Amniotic stem cell (primary cell): Measurements from ENCODE around the gene FBXL16.
A peak's percentile ranks its signal among the peaks of the same experiment; 100 is the strongest.

Experiments used
- DNase-seq: peaks from one replicate; lab custom pipeline; 2025; lab: John Stamatoyannopoulos, UW

The FBXL16 gene

DNA sequence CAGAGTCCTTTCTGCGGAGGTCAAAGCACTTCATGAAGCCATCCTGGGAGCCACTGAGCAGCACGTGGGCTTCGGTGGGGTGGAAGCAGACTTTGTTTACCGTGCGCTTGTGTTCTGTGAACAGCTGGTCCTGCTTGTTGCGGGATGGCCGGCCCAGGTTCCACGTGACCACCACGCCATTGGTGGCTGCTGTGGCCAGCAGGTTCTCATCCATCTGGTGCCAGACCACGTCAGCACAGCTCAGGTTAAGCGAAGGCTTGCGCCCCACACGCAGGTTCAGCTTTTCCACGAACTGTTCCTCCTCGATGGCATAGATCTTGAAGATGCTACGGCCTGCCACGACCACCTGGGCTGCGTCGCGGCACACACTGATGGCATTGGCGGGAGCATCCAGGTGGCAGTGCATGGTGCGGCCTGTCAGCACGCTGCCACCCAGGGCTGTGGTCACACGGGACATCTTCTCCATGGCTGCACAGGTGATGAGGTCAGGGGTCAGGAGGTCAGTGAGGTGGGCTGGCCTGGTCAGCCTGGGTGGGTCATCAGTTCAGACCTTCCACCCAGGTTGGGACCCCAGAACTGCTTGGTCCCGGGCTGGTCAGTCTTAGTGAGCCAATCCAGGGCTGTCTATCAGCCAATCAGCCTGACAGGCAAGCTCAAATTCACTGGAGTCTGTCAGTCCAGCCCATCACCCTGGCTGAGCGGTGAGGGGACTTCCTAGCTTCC lies 16.3 kb downstream of the FBXL16 start:
- DNase-seq, result no peak

DNA sequence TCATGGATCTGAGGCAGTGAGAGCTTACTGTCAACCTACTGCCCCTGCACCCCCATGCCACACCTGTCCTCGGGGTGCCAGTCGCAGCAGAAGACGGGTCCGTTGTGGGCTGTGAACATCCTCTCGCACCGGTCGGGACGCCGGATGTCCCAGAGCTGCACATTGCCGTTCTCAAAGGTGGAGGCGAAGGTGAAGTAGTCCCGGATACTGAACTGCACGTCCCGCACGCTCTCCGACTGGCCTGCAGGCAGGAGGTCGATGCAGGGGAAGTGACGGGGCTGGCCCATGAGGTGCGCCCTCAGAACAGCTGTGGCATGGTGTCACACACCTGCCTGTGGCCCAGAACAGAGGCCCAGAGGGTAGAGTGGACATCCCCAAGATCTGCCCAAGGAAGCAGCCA lies 18.1 kb downstream of the FBXL16 start:
- no peak for DNase-seq

DNA sequence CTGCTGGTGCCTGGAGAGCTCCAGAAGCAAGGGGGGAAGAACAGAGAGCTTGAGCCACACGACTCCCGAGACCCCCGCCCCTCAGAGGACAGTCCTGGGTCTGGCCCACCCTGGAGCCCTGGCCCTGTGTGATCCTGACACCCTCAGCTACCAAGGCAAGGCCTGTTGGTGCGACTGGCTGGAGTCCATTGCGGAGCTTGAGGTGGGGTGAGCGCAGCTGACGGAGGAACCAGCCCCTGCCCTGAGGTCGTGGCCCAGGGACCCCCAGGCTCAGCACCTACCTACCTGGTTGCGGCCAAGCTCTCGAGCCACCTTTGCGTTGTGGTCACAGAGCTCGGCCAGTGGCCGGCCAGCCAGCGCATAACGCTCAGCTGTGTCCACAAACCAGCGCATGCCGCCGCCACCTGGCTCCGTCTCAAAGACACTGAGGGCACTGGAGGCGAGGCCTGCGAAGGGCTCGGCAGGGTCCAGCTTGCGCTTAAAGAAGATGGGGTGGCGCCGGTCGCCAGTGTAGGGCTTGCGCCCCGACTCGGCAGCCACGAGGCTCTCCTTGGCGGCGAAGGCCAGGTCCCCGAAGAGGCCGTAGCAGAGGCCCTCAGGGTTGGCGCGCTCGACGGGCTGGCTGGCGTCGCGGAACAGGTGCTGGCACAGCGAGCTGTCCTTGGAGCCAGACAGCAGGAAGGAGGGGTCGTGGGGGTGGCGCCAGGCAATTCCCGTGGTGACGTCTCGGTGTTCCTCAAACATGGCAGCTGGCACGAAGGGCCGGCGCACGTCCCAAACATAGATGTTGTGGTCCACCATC lies 18.9 kb downstream of the FBXL16 start:
- DNase-seq, result no peak

DNA sequence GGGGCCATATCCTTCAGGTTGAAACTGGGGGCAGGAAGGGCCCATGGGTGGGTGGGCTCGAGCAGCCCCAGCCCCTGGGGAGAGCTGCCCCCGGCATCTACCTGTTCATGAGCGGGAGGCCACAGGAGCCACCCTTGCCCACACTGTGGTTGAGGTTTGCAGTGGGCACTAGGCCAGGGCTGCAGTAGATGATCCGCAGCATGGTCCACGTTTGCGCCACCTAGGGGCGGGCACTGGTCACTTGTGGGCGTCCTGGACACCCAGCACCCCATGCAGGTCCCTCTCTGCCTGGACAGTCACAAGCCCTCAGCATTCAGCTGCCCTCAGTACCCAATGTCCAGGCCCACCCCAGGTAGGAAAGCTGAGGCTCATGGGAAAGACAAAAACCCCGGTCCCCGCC lies 19.6 kb downstream of the FBXL16 start:
- DNase-seq, result no peak

DNA sequence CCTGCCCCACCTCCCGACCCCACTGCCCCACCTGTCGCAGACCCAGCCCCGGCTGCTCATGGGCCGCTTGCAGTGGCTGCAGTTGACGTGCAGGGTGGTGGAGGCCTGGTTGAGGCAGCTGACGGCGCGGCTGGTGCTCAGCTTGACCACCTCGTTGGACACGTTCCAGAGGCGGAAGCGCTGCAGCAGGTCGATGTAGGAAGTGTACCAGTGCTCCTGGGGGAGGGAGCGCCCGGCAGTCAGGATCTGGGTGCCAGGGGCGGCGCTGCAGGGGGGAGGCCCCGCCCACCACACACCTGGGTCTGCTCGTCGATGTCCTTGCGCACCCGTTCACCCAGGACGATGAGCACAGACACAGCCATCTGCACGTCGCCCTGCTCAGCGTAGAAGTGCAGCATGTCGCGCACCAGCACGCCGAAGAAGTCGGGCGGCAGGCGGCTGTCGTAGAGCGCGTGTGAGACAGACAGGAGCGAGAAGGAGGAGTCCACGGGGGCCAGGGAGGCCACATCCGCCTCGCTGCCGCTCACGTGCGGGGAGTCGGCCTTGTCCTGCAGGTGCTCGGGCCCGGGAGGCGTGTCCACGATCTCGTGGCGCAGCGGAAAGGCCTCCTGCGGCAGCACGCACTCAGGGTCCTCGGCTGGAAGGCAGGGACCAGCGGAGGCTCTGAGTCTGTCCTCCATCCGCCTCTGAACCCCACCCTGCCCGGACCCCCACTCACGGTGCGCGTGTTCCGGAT lies 20.5 kb downstream of the FBXL16 start:
- no peak for DNase-seq

DNA sequence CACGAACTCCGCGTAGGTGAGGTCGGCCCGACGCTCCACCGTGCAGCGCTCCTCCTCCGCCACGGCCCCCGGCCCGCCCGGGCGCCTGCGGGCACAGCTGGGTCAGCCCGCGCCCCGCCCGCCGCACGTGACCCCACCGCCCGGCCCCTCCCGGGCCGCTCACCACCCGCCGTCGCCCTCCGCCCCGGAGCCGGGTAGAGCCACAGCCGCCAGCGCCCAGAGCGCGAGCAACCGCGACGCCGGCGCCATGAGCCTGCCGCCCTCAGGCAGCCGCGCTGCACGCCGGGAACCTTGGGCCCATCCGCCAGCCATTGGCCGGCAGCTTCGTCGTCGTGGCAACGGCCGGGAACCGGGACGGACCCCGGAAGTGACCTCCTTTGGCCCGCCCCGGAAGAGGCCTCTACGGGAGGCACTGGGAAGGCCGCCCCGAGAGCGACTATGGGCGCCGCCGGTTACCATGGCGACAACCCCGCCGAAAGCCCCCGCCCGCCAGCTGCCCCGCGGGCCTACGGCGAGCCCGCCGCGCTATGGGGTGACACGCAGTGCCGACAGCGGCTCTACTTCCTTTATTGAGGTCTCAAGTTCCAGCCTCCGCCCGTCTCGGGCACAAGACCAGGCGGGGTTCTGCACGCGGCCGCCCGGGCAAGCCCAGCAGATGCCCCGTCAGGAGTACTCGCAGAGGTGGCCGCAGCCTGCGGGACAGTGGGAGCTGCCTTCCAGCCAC lies 21.4 kb downstream of the FBXL16 start, which contains the start of gene JMJD8:
JMJD8 (minus strand) TSS at position 264 of the 724 bp plus-strand sequence; CDS start at position 249, 15 bp downstream.
- DNase-seq, result peak; percentile 87

DNA sequence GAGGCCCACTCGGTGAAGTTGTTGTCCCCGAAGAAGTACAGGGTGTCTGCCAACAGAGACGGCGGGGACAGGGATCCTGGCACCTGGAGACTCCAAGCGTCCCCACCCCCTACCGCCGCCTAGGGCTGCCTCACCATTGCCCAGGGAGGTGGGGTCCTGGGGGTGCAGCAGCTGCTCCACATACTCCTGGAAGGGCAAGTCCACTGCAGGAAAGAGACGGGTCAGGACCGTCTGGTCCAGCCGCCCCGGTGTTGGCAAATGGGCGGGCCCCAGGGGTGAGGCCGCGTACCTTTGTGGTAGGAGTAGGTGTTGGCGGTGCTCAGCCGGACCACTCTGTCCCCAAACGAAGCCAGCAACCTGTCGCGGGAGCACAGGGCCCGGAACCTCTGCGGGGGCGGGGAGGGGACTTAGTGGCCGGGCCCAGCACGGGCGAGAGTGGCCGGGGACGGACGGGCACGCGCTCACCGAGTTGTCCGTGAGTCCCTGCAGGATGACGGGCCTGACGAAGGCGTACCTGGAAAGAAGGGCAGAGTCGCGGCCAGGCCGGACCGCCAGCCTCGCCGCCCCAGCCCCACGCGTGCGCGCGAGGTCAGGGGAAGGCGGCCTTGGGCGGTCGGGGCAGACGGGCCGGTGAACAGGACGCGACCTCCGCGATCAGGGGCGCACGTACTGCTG lies 22.1 kb downstream of the FBXL16 start:
- DNase-seq, result no peak

DNA sequence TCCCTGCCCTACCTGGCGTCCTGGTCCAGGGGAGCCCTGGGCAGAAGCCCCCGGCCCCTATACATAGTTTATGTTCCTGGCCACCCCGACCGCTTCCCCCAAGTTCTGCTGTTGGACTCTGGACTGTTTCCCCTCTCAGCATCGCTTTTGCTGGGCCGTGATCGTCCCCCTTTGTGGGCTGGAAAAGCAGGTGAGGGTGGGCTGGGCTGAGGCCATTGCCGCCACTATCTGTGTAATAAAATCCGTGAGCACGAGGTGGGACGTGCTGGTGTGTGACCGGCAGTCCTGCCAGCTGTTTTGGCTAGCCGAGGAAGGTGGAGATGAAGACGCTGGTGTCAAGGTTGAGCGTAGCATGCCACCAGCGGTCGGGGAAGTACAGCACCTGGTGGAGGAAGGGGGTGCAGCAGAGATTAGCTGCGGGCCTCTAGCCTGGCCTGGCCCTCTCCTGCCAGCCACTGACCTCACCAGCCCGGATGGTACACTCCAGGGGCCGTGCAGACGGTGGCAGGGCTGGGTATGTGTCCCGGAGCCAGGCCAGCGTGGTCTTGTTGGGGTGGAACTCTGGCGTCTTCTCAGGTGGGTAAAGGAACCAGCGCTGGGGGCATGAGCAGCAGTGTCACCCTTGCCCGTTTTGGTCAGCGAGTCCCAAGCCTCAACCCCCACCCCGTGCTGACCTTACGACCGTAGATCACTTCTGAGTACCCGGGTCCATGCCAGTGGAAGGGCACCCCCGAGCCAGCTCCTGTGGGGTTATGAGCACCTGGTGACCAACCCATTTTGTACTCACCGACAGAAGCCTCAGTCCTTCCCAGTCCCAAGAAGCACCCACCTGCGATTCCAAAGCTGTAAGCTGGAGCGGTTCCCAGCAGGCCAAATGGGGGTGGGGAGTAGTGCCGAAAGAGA lies 22.9 kb downstream of the FBXL16 start:
- DNase-seq, result no peak

DNA sequence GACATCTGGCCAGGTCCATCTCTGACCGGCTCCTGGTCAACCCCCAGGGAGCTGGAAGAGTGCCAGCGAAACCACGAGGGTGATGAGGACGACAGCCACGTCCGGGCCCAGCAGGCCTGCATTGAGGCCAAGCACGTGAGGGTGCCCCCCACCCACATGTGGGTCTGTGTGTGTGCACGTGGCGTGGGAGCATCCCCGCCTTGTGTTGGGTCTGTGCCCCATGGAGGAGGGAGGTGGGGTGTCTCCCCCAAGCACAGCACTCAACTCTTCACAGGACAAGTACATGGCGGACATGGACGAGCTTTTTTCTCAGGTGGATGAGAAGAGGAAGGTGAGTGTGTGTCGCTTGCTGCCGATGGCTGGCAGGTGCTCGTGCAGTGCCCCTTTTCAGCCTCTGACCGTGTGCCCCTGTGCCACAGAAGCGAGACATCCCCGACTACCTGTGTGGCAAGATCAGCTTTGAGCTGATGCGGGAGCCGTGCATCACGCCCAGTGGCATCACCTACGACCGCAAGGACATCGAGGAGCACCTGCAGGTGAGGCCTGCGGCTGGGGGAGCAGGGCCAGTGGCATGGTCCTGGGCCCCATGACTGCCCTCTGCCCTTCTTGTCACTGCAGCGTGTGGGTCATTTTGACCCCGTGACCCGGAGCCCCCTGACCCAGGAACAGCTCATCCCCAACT lies 23.7 kb downstream of the FBXL16 start:
- no peak for DNase-seq

DNA sequence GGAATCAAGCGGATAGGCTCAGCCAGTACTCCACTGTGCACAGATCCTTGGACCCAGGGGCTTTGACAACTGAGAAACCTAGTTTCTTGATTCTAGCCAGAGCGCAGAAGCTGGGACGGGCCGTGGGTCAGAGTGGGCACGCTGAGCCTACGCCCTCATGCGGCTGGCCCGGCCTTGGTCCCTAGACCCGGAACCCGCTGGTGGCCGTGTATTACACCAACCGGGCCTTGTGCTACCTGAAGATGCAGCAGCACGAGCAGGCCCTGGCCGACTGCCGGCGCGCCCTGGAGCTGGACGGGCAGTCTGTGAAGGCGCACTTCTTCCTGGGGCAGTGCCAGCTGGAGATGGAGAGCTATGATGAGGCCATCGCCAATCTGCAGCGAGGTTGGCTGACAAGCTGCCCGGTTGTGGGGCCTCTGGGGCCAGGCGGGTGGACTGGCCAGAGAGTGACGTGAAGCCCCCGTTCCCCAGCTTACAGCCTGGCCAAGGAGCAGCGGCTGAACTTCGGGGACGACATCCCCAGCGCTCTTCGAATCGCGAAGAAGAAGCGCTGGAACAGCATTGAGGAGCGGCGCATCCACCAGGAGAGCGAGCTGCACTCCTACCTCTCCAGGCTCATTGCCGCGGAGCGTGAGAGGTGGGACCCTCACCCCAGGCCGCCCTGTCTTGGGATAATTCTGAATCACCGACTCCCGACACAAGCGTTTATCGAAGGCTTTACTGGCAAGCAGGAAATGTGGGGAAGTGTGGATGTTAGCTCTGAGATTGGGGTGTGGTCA lies 24.4 kb downstream of the FBXL16 start:
- no peak for DNase-seq

DNA sequence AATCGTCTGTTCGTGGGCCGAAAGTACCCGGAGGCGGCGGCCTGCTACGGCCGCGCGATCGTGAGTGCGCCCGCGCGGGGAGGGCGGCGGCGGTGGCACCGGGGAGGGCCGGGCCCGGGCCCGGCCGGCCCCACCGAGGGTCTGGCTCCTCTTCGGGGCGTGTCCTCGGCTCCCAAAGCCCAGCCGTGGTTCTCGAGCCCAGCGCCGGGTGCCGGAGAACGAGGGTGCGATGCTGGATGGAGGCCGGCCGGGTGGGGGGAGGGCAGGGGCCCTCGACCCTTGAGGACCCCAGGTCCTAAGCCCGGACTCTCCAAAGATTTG lies 25.0 kb downstream of the FBXL16 start:
- DNase-seq, result no peak

DNA sequence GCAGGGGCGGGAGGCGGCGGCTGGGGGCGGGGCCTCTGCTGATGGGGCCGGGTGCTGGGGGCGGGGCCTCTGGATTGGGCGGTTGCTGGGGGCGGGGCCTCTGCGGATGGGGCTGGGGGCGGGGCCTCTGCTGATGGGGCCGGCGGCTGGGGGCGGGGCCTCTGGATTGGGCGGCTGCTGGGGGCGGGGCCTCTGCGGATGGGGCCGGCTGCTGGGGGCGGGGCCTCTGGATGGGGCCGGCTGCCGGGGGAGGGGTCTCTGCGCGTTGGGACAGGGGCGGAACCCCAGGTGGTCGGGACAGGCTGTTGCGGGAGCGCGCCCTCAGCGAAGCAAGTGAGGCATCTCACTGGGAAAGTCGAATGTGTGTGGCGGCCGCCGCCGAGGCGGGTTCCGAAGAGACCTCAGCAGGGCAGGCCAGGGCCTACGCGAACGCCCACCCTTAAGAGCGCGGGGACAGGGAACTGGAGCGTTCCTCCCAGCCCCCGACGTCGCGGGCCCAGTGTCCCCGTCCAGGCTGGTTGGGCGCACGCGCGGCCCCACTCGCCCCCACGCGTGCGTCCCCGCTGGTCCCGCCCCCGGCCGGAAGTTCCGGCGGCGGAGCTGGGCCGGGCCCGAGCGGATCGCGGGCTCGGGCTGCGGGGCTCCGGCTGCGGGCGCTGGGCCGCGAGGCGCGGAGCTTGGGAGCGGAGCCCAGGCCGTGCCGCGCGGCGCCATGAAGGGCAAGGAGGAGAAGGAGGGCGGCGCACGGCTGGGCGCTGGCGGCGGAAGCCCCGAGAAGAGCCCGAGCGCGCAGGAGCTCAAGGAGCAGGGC lies 25.6 kb downstream of the FBXL16 start, which contains the start of gene STUB1:
STUB1 (plus strand) TSS at position 597 of the 811 bp plus-strand sequence; CDS start at position 713, 116 bp downstream.
- peak; percentile 87 for DNase-seq

DNA sequence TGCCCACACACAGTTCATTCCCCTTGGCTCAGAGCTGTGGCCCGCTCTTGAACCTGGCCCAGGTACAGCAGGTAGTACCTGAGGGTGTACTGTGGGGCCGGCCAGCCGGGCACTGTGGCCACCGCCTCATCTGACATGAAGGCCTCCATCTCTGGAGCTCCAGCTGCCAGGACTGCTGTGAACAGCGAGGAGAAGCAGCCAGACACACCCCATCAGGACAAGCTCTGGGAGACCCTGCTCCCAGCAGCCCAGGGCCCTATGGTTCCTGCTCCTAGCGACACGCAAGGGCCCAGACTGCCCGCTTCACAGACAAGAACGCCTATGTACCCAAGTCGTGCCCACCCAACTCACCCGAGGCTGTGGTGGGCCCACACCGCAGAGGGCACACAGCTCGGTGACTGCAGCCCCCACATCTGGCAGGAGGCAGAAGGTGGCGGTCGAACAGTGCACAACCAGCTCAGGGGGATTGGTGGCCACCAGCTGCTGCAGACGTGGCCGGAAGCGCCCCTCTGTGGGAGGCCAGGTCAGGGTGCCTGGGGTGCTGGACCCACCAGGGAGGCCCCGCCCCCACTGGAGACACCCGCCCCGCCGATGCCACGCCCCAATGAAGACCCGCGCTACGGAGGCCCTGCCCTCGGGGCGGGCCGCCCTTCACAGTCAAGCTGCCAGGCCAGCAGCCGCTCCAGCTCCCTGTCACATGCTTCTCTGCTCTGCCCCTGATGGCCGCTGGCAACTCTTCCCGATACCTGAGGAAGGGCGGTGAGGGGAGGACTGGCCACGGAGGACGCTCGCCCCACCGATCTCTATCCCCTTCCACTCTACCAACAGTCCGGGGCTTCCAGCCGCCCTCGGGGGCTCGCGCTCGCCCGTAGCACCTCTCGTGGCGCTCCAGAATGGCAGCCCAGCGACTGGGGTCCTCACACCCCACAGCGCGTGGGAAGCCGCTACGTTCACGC lies 26.5 kb downstream of the FBXL16 start:
- DNase-seq, result no peak

DNA sequence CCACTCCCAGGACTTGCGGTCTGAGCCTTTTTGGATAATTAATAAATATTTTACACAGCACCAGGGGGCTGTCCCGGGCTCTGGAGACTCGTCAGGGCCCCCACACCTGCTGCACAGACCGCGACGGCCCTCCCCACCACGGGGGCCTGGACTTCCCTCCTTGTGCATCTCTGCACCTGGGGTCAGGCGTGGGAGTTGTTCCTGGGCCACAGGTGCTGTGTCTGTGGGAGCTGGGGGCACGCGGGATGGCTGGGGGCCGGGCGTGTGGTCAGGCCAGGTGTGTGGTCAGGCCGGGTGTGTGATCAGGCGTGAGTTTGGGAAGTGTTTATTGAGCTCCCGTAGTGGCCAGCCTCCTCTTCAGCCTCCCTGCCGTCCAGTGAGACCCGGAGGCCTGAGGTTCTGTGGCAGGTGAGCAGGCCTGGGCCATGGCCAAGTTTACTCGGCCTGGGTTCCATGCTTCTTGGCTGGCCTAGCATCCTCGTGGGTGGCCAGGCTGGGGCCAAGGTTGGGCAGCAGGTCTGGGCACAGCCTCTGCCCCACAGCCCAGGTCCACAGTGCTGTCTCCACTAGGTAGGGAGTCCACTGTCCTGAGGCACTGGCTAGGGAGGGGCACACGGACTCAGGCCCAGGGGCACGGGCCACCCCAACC lies 27.3 kb downstream of the FBXL16 start:
- DNase-seq, result no peak

DNA sequence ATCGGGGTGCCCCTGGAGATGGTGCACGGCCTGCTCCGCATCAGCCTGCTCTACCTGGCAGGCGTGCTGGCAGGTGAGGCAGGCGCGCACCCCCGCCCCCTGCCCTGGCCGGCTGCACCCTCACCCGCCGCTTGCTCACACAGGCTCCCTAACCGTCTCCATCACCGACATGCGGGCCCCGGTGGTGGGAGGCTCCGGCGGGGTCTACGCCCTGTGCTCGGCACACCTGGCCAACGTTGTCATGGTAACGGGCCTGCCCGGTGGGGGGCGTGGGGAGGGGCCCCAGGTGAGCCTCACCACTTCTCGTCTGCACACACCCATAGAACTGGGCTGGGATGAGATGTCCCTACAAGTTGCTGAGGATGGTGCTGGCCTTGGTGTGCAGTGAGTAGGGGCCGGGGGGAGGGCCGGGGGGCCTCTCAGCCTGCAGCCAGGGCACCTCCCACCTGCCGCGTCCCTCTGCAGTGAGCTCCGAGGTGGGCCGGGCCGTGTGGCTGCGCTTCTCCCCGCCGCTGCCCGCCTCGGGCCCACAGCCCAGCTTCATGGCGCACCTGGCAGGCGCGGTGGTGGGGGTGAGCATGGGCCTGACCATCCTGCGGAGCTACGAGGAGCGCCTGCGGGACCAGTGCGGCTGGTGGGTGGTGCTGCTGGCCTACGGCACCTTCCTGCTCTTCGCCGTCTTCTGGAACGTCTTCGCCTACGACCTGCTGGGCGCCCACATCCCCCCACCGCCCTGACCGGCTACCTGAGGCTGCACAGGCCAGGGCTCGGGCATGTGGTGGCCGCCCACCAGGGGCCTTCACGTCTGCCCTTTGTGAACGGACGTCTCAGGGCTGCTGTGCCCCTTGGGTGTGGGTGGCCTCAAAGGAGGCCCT lies 28.0 kb downstream of the FBXL16 start:
- DNase-seq, result no peak
